ENCODE measurements around the gene CCT5.

The CCT5 gene

DNA sequence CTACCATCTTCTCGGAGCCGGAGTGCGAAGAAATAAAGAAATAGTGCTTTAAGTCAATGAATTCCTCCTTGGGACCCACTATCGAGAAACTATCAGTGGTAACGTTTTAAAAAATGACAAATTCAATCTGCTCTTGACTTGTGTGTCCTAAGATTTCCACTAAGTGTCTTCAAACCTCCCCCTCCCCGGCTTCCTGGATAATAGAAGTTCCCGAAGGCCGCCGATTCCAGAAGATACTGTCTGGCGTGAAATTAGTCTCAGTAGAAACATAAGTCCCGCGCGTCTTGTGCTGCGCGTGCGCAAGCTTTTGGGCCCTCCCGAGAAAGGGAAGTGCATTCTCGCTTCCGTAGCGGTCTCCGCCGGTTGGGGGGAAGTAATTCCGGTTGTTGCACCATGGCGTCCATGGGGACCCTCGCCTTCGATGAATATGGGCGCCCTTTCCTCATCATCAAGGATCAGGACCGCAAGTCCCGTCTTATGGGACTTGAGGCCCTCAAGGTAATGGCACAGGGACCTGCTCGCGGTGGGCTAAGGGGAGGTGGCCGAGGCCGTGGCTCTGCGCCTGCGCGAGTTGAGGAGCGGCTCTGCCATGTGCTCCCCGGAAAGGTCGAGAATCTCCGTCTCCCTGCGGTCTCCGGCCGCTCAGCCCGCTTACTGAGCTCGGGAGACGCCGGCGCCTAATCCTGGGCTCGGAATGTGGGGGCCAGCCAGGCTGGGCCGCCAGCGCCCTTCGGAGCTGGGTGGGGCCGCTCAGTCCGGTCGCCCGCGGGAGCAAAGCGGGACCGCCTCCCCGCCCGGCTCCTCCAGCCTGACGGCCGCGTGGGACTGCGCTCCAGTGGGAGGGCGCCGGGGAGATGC, at the start of gene CCT5:
TSS of gene CCT5 (plus strand) at position 333 of the 858 bp plus-strand sequence. CDS start at position 394, 61 bp downstream.
- peak; percentile 93 for DNase-seq (ENCODE audit: extremely low read depth, low read depth)
- H3K4me3 ChIP-seq (replicated peaks; ENCODE audit: low read depth, low read length): peak within 1 kb of the TSS; percentile 100
- TF ChIP-seq, protein P1, sequence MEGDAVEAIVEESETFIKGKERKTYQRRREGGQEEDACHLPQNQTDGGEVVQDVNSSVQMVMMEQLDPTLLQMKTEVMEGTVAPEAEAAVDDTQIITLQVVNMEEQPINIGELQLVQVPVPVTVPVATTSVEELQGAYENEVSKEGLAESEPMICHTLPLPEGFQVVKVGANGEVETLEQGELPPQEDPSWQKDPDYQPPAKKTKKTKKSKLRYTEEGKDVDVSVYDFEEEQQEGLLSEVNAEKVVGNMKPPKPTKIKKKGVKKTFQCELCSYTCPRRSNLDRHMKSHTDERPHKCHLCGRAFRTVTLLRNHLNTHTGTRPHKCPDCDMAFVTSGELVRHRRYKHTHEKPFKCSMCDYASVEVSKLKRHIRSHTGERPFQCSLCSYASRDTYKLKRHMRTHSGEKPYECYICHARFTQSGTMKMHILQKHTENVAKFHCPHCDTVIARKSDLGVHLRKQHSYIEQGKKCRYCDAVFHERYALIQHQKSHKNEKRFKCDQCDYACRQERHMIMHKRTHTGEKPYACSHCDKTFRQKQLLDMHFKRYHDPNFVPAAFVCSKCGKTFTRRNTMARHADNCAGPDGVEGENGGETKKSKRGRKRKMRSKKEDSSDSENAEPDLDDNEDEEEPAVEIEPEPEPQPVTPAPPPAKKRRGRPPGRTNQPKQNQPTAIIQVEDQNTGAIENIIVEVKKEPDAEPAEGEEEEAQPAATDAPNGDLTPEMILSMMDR (IDR thresholded peaks at IDR 0.05; ENCODE audit: low read depth, low read length, missing control alignments): no peak

DNA sequence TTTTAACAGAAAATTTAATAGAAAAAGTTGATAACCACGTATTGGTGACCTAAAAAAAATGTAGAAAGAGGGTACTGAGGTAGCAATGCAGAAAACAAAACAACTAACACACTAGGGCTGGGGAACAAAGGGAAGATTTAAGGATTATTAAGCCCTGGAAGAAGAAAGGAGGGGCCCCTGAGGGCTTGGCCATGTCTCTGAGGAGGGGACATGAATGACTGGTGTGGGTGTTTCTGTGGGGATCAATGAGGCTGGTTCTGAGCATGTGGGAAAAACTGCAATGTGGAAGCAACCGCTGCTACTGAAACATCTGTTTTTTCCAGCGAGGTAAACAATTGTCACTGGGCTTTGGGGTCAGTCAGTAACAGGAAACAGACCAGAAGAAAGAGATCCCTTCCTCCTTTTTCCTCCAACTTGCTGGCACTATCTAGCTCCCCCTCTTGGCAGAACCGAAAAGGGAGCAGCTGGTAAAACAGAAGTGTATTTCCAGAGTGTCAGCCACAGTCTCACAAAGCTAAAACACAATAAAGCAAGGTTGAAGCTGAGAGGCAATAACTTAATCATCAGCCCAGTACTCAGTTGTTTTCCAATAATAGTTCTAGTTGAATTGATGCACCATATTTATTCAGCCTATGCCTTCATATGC, 48.7 kb upstream of the CCT5 start:
- TF ChIP-seq, protein P1 (IDR thresholded peaks at IDR 0.05; ENCODE audit: low read depth, low read length, missing control alignments): peak; percentile 76
- peak; percentile 11 for DNase-seq (ENCODE audit: extremely low read depth, low read depth)
- no peak overlapping the region for H3K4me3 ChIP-seq (replicated peaks; ENCODE audit: low read depth, low read length)

DNA sequence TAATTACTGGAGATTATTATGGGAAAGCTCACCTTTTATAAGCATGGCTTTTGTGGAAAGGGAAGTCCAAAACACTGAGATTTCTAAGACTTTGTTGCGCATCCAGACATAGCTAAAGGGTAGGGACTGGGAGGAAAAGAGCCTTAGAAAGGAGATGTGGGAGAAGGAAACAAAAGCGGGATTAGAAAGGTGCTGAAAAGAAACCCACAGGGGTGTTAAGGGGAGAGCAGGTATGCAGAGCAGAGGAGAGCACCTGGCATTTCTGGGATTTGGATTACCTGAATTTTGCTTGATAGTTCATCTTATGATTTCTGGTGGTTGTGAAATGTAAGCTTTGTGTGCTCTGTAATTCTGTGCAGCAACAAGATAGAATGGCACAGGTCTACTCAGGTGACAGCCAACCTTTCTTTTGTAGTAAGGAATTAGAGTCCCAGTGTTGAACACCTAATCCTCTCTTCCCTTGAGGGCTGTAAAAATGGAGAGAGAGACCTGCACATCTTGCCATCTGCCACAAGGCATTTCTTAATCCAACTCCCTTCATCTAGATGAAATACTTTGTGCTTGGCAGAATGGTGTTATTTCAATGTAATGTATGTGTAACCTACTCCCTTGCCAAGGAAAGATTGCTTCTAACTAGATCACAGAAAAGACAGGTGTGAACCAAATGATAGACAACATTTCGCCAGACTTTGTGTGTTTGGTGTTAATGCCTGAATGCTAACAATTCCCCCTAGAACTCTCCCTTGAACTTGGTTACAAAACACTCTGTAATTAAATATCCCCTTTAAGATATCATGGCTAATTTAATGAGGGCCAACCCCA, 47.8 kb upstream of the CCT5 start:
- no peak for DNase-seq (ENCODE audit: extremely low read depth, low read depth)
- TF ChIP-seq, protein P1 (IDR thresholded peaks at IDR 0.05; ENCODE audit: low read depth, low read length, missing control alignments): no peak
- H3K4me3 ChIP-seq (replicated peaks; ENCODE audit: low read depth, low read length): no peak overlapping the region

DNA sequence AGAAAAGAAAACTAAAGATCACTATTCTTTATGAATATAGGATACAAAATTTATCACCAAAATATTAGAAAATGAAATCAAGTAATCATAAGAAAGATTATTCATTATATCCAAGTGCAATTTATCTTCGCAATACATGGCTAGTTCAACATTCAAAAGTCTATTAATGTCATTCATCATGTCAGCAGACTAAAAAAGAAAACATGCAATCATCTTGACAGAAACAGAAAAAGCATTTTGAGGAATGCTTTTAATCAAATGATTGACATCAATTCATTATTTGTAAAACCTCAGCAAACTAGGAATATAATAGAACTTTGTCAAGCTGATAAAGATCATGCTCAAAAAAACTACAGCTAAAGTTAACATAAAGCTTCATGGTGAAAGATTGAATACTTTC, 41.1 kb upstream of the CCT5 start:
- no peak for DNase-seq (ENCODE audit: extremely low read depth, low read depth)
- TF ChIP-seq, protein P1 (IDR thresholded peaks at IDR 0.05; ENCODE audit: low read depth, low read length, missing control alignments): no peak
- H3K4me3 ChIP-seq (replicated peaks; ENCODE audit: low read depth, low read length): no peak overlapping the region

DNA sequence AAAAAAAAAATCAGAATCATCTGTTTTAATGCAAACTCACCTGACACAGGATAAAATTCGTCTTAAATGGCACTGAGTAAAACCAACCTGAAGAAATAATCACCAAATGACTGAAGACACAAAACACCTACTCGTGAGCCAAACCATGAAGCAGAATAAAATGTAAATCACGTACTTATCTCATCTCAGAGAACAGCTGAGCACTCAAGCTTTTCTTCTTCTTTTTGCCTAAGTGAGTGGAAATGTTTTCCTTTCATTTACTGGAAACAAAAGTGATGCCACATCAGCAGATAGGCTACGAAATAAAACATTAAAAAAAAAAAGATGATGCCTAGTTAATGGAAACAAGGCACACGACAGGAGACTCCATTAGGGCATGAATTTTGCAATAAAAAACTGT, 36.8 kb upstream of the CCT5 start:
- DNase-seq (ENCODE audit: extremely low read depth, low read depth): no peak

DNA sequence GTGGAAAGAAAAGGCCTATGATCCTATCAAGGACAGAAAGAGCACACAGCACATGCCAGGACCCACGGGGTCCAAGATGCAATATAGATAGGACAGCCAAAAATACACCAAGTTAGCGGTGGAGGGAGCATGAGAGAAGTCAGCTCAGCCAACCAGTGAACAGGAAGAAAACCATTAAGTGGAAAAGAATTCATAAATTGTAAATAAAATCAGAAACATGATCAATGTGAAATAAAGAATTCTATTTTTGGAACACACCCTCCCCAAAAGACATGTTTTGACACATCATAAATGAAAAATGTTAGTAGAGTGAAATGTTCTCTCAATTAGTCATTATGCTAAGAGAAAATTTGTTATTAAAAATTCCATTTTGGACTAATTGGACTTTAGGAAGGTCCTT, 36.0 kb upstream of the CCT5 start:
- H3K4me3 ChIP-seq (replicated peaks; ENCODE audit: low read depth, low read length): no peak overlapping the region
- TF ChIP-seq, protein P1 (IDR thresholded peaks at IDR 0.05; ENCODE audit: low read depth, low read length, missing control alignments): no peak
- DNase-seq (ENCODE audit: extremely low read depth, low read depth): no peak

More for the DNA sequence above, 36.8 kb upstream of the CCT5 start:
- TF ChIP-seq, protein P1 (IDR thresholded peaks at IDR 0.05; ENCODE audit: low read depth, low read length, missing control alignments): no peak
- no peak overlapping the region for H3K4me3 ChIP-seq (replicated peaks; ENCODE audit: low read depth, low read length)
